Upper lobe of left lung (tissue), 4 donors: ENCODE measurements around the gene ZNF334.

Experiments used
- EP300 ChIP-seq, 4 donors: sonication (generic); formaldehyde crosslinking; IDR thresholded peaks; one replicate each; pipeline ENCODE4 v1.5.1; 2017; ENCODE audit warnings: antibody characterized with exemption in 4 of 4, control low read depth in 2 of 4
- POLR2A ChIP-seq, 4 donors: fragments of 450-650 bp; IDR thresholded peaks; one replicate each; pipeline ENCODE4 v1.5.1; 2016 to 2017; ENCODE audit warnings: antibody characterized with exemption in 4 of 4, mild to moderate bottlenecking in 2 of 4
- TF ChIP-seq, protein P1 (sequence below), 6 experiments: fragments of 450-650 bp in 4 of 6; fragments of 200-600 bp in 2 of 6; sonication (generic) in 2 of 6; IDR thresholded peaks; one replicate each; pipeline ENCODE4 v1.5.1; 2016 to 2019; ENCODE audit warnings: antibody characterized with exemption in 6 of 6

DNA sequence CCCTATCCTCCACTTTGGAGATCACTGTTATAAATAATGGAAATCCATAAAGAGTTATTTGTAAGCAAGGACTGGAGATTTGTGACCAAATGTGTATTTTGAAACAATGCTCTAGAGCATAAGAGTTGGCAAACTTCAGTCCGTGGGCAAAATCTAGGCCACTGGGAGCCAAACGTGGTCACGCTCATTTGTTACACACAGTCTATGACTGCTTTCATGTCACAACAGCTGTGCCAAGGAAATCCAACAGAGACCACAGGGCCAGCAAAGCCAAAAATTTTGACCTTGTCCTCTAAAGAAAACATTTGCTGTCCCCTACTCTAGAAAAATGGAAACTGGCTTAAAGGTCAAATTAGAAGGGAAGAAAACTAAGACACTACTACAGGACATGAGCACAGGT lies 7.9 kb downstream of the ZNF334 start:
- TF ChIP-seq, protein P1, sequence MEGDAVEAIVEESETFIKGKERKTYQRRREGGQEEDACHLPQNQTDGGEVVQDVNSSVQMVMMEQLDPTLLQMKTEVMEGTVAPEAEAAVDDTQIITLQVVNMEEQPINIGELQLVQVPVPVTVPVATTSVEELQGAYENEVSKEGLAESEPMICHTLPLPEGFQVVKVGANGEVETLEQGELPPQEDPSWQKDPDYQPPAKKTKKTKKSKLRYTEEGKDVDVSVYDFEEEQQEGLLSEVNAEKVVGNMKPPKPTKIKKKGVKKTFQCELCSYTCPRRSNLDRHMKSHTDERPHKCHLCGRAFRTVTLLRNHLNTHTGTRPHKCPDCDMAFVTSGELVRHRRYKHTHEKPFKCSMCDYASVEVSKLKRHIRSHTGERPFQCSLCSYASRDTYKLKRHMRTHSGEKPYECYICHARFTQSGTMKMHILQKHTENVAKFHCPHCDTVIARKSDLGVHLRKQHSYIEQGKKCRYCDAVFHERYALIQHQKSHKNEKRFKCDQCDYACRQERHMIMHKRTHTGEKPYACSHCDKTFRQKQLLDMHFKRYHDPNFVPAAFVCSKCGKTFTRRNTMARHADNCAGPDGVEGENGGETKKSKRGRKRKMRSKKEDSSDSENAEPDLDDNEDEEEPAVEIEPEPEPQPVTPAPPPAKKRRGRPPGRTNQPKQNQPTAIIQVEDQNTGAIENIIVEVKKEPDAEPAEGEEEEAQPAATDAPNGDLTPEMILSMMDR (IDR thresholded peaks at IDR 0.05): no peak
- no peak for TF ChIP-seq POLR2A (IDR thresholded peaks at IDR 0.05)
- no peak for TF ChIP-seq EP300 (IDR thresholded peaks at IDR 0.05)
